Loucy (cell line): ENCODE data around the gene CYP2W1.

ENCODE experiments used
- H2AFZ ChIP-seq: fragments of 200-600 bp; sonication (generic); 2 replicates; pipeline ENCODE4 v1.6.0; 2016; ENCODE audit warnings: antibody characterized with exemption, mild to moderate bottlenecking, low read length, moderate library complexity
- H3F3A ChIP-seq: fragments of 200-600 bp; 2 replicates; pipeline ENCODE4 v1.6.0; 2016; ENCODE audit warnings: antibody characterized with exemption, low read depth, mild to moderate bottlenecking
- H3K27me3 ChIP-seq: fragments of 200-600 bp; sonication (generic); 2 replicates; pipeline ENCODE4 v1.6.1; 2014; ENCODE audit warnings: low read length, mild to moderate bottlenecking; ENCODE audit not compliant: insufficient read depth, poor library complexity, severe bottlenecking
- H3K36me3 ChIP-seq: fragments of 200-600 bp; sonication (generic); 2 replicates; pipeline ENCODE4 v1.6.1; 2016; ENCODE audit warnings: low read length; ENCODE audit not compliant: insufficient read depth
- H3K4me1 ChIP-seq: fragments of 200-600 bp; sonication (generic); 2 replicates; pipeline ENCODE4 v1.5.1; 2014; ENCODE audit warnings: low read length, mild to moderate bottlenecking; ENCODE audit not compliant: insufficient read depth, poor library complexity, severe bottlenecking
- H3K4me2 ChIP-seq: fragments of 200-600 bp; sonication (generic); 2 replicates; pipeline ENCODE4 v1.6.0; 2014; ENCODE audit warnings: antibody characterized with exemption, low read length, low read depth, mild to moderate bottlenecking; ENCODE audit not compliant: poor library complexity, severe bottlenecking
- H3K4me3 ChIP-seq: fragments of 200-600 bp; sonication (generic); 2 replicates; pipeline ENCODE4 v1.5.1; 2014; ENCODE audit warnings: low read length, mild to moderate bottlenecking, mixed read lengths; ENCODE audit not compliant: poor library complexity, severe bottlenecking
- H3K79me2 ChIP-seq: fragments of 200-600 bp; sonication (generic); 2 replicates; pipeline ENCODE4 v1.6.1; 2014; ENCODE audit warnings: low read length; ENCODE audit not compliant: insufficient read depth
- H3K9ac ChIP-seq: fragments of 200-600 bp; sonication (generic); 2 replicates; pipeline ENCODE4 v1.6.0; 2014; ENCODE audit warnings: mild to moderate bottlenecking, low read depth, low read length, moderate library complexity; ENCODE audit not compliant: poor library complexity, severe bottlenecking
- H3K9me2 ChIP-seq: fragments of 200-600 bp; sonication (generic); replicated peaks from 2 replicates; pipeline ENCODE4 v1.6.1; 2016; ENCODE audit warnings: low read depth, low read length, mixed read lengths
- H3K9me3 ChIP-seq: fragments of 200-600 bp; sonication (generic); 2 replicates; pipeline ENCODE4 v1.6.1; 2014; ENCODE audit warnings: mild to moderate bottlenecking, antibody characterized with exemption, low read length, low read depth; ENCODE audit not compliant: insufficient read depth
- H4K20me1 ChIP-seq: fragments of 200-600 bp; sonication (generic); 2 replicates; pipeline ENCODE4 v1.6.0; 2014; ENCODE audit warnings: antibody characterized with exemption, low read length, mild to moderate bottlenecking; ENCODE audit not compliant: insufficient read depth, poor library complexity, severe bottlenecking
- CTCF ChIP-seq: fragments of 200-600 bp; sonication (generic); conservative IDR thresholded peaks from 2 replicates; pipeline ENCODE4 v1.5.1; 2014; ENCODE audit warnings: mild to moderate bottlenecking, antibody characterized with exemption, low read length
- EZH2phosphoT487 ChIP-seq: fragments of 200-600 bp; IDR thresholded peaks from 2 replicates; pipeline ENCODE4 v1.6.1; 2018; ENCODE audit warnings: antibody characterized with exemption, mild to moderate bottlenecking, moderate library complexity, borderline replicate concordance

CYP2W1 gene

GRCh38 chr7:992709-993607 lies 10.0 kb downstream of the CYP2W1 start:
- Histone ChIP-seq H3K79me2 (no peaks in the 10 kb centered on the region), H3K9ac (no peak overlapping the region), H2AFZ (no peak overlapping the region), H3K36me3 (no peaks in the 10 kb centered on the region), H3K9me2 (no peaks in the 10 kb centered on the region), H3F3A (no peaks in the 10 kb centered on the region), H3K4me2 (peak overlapping the region; percentile 30), H3K4me1 (peaks cover 4% of the 10 kb centered on the region), H3K27me3 (no peaks in the 10 kb centered on the region), H3K9me3 (no peaks in the 10 kb centered on the region), H3K4me3 (no peak overlapping the region), H4K20me1 (no peaks in the 10 kb centered on the region)
- TF ChIP-seq CTCF, result peak; percentile 99
- TF ChIP-seq EZH2phosphoT487, result no peak

GRCh38 chr7:994592-995308 lies 11.8 kb downstream of the CYP2W1 start:
- H3K9me2 ChIP-seq, result no peaks in the 10 kb centered on the region
- no peaks in the 10 kb centered on the region for H3K79me2 ChIP-seq
- no peaks in the 10 kb centered on the region for H3F3A ChIP-seq
- H2AFZ ChIP-seq, result no peak overlapping the region
- H3K27me3 ChIP-seq, result no peaks in the 10 kb centered on the region
- H3K4me1 ChIP-seq, result peaks cover 4% of the 10 kb centered on the region
- H3K9me3 ChIP-seq, result no peaks in the 10 kb centered on the region
- no peak for TF ChIP-seq EZH2phosphoT487
- no peak for TF ChIP-seq CTCF
- no peaks in the 10 kb centered on the region for H4K20me1 ChIP-seq
- no peak overlapping the region for H3K4me3 ChIP-seq
- H3K36me3 ChIP-seq, result no peaks in the 10 kb centered on the region
- no peak overlapping the region for H3K9ac ChIP-seq
- no peak overlapping the region for H3K4me2 ChIP-seq

- H3K9ac ChIP-seq, result no peak overlapping the region
- H3K4me2 ChIP-seq, result no peak overlapping the region
- no peaks in the 10 kb centered on the region for H4K20me1 ChIP-seq
- H3K79me2 ChIP-seq, result no peaks in the 10 kb centered on the region
- TF ChIP-seq CTCF (no peak), EZH2phosphoT487 (no peak)
- H3K9me2 ChIP-seq, result no peaks in the 10 kb centered on the region
- peaks cover 4% of the 10 kb centered on the region for H3K4me1 ChIP-seq
- no peaks in the 10 kb centered on the region for H3K36me3 ChIP-seq
- no peak overlapping the region for H2AFZ ChIP-seq
- H3K4me3 ChIP-seq, result no peak overlapping the region
- H3K9me3 ChIP-seq, result no peaks in the 10 kb centered on the region
- no peaks in the 10 kb centered on the region for H3F3A ChIP-seq
- no peaks in the 10 kb centered on the region for H3K27me3 ChIP-seq
Observed at GRCh38 chr7:995571-995970, 12.6 kb downstream of the CYP2W1 start.
